Cerebellar cortex (tissue), 1 donor: ENCODE data around the gene DNM3.

Experiments used
- DNase-seq: peaks from one replicate; pipeline ENCODE4 v3.0.0-alpha.2; 2015; ENCODE audit warnings: low spot score

DNM3 gene

DNA sequence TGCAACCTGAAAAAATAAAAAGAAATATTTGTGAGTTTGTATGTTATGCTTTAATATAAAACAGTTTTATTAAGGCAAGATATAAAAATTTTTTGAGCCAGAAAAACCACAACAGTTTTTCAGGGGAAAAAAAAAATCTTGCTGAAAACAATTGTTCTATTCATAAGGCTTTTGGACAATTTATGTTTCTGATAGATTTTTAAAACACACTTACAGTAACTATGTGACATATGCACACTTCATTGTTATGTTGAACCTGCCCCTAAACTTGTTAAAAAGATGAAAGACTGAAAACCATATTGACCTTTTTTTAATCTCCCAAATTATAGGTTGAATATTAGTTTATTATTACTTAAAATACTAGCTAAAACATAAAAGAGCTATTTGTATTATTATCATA lies 299.3 kb downstream of the DNM3 start:
- no peak for DNase-seq

DNA sequence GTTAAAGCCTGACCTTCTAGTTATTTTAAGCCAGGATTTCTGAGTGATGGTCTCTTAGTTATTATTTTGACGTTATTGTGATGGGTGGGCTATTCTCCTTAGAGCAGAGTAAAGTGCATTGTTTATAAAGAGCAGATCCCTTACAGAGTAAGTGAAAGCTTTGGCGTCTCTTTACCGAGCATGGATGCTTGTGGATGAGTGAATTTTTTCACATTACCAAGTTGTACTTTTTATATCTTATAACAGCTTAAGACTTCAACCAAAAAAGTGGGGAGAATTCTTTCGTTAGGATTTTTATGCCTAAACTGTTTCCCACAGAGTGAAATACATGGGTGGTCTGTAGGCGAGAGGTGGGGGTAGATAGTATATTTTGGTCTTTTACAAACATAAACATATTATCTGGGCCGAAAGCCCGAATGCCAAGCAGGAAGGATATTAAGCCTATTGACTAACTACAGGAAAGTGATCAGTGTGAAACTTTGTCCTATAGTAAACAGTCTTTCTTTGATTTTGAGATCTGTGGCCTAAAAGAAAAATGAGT lies 300.1 kb downstream of the DNM3 start:
- no peak for DNase-seq

GRCh38 chr1:172142324-172142723 lies 301.0 kb downstream of the DNM3 start:
- DNase-seq, result no peak

- DNase-seq, result no peak
Observed at GRCh38 chr1:172143384-172144055, 302.2 kb downstream of the DNM3 start.

DNA sequence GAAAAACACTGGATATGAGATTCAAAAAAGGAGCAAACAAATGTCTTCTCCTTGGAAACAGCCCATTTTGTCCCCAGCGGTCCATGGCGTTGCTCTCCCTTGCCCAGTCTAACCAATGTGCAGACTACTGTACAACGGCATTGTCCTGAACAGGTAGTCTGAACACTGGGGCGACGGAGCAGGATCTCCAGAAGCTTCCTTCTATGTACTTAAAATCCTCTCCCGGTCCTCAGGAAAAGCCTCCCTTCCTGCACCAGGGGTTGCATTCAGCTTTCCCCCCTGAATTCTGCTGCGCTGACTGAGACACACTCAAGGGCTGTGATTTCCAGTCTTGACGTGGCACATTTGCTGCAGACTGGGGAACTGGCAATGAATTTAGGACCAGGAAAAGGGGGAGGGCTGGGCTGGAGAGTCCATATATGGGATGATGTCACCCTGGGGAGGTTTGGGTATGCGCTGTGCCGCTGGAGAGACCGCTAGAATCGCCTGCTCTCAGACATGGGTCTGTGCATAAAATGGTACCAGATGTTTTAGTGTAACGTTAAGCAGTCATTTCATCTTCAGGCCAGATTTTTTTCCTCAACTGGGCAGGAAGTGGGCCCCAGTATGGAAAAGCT lies 303.3 kb downstream of the DNM3 start:
- peak; percentile 86 for DNase-seq

- peak; percentile 60 for DNase-seq
Observed at GRCh38 chr1:172145231-172145651, 303.9 kb downstream of the DNM3 start.

DNA sequence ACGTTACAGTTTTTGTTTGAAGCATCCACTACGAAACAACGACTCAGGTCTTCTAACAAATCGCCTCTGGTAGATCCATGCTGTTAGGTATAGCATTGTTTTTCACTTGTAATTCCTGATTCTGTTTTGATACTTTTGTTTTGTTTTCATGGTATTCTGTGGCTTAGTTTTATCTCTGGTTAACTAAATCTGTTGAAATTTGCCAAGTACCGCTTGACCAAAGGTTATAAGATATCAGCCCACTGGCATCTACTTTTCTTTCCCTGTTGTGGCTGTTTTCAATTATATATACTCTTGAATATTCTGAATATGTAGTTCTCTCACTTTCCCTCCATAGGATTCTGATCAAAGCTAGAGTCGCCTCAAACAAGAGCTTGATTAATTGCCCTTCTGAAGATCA lies 304.4 kb downstream of the DNM3 start:
- DNase-seq, result no peak

DNA sequence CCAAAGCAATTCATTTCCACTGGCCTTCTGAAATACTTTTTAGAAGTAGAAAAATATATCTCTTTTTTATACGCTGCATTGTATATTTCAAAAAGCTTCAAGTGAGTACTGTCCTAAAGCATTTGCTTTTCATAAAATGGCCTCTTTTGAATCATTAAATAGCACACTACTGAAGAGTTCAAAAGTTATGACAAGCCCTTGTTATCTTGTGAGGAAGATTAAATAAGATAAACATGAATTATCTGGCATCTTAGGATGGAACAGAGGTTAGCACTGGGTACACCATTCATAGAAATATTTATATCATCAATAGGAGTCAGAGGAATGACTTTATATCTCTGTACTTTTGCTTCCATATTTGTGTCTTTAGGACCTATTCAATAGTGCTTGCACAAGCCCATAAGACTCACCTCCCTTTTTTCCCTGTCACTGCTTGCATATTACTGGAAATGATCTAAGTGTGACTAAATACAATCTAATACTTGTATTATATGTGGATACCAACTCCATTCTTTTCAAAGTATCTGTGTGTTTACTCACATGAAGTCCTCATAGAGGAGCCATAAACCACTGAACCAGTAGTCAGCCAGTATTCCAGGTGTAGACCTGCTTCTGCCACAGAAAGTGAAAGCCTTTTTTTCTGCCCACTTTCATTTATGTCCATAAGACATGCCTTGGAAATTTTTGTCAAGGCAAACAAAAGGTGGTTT lies 305.0 kb downstream of the DNM3 start:
- DNase-seq, result no peak

DNA sequence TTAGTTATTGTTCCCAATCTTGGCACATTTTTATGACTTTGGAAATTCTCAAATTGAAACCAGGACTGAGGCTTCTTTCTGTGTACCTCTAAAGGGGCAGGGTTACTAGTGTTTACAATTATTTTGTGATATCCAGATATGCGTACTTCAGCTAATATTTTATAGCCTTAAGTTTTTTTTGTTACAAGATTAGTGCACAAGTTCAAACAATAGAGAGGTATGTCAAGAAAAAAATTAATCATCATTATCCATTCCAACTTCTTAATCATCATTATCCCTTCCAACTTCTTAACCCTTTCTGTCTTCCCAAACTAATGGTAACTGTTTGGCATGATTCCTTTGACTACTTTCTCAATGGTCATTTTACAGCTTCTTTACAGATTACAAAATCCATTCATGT lies 306.2 kb downstream of the DNM3 start:
- no peak for DNase-seq

DNA sequence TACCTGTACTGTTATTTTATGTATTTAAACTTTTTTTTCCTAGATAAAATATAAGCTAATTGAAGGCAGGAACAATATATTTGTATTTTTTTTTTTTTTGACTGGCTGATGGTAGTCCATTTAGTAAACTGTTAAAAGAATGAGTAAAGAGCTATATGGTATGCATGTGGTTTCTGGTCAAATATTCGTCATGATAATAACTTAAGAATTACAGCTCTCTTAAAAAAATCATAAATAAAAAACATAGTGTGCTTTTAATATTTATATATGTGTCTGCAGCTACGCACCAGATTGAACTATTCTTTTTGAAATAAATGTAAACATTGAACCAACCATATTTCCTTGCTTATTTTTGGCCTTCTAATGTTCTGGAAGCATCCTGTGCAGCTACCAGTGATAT lies 306.9 kb downstream of the DNM3 start:
- DNase-seq, result no peak

GRCh38 chr1:172148707-172149106 lies 307.4 kb downstream of the DNM3 start:
- DNase-seq, result no peak

DNA sequence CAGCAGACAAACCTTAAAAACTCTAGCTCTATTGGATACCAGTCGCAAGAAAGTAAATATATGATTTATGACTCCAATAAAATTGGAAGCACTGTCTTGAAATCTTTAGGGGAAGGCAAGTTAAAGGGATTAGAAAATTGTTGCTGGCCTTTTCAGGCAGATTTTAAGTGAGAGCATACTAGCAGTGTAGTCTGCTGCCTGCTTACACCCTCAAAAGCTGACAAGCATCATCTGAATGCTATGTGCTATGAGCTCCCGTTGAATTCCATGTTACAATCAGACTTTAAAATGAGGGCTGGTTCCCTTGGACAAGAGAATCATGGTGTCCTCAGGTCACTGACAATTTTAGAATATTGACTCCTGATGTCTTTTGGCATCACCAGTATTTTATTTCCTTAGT lies 308.0 kb downstream of the DNM3 start:
- DNase-seq, result no peak

GRCh38 chr1:172154551-172154950 lies 313.3 kb downstream of the DNM3 start:
- no peak for DNase-seq

- no peak for DNase-seq
Observed at GRCh38 chr1:172155766-172156165, 314.5 kb downstream of the DNM3 start.

DNA sequence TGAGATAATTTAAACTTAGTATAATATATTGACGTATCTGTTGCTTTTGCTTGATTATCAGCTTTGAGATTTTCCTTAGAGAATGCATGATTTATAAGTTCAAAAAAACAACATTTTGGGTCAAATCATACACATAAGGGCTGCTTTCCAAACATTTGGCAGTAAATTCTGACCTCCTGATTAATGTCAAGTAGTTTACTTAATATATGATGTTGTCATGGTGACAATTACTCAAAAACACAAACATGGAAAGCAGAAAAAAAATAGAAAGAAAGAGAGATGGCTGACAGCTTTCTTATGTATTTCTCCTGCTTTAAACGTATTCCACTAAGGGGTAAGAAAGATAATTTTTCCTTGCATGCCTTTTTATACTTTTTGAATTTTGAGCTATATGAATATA lies 320.9 kb downstream of the DNM3 start:
- no peak for DNase-seq

GRCh38 chr1:172163498-172164215 lies 322.4 kb downstream of the DNM3 start:
- DNase-seq, result no peak

- DNase-seq, result no peak
Observed at GRCh38 chr1:172165403-172165802, 324.1 kb downstream of the DNM3 start.

DNA sequence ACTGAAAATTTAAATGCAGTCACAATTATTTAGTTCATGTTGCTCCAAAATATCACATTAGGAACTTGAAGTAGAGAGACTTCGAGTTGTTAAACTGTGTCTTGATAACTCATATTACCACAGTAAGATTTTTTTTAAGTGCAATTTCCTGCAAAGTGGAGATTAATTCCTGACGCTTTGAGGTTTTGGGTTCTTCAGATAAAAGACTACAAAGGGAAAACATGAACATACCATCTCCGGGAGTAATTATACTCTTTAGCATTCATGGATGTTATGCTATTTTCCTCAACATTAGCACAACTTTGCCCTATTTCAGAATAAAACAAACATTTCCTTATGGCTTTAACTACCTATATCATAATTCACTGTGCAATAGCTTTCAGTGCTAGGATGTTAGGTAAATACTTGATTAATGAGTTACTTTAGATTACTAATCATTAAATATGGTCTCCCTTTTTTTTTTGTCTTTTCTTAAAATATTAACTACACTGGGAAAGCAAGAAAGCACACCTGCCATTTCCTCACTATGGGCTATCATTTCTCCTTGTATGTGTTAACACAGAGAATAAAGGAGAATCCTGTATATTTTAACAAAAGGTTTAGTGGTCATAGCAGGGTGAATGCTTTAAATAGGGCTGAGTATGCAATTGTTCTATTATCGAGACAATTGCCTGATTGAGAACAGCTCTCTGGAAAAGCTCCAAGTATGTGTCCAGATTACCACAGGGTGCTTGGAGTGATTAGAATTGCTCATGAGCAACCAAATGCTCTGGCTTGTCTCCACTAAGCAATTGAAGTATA lies 326.7 kb downstream of the DNM3 start:
- peak; percentile 79 for DNase-seq

DNA sequence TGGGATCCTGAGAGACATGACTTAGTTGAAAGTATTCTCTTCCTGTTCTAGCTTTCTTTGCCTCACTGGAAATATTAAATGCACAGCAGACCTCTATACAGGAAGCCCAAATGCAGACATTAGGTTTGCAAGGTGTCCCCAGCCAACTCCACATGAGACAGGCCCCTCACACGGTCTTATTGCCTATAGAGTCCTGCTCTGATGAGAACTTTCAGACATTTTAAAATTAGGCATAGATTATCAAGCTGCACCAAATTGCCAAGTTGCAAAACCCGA lies 327.2 kb downstream of the DNM3 start:
- DNase-seq, result no peak

DNA sequence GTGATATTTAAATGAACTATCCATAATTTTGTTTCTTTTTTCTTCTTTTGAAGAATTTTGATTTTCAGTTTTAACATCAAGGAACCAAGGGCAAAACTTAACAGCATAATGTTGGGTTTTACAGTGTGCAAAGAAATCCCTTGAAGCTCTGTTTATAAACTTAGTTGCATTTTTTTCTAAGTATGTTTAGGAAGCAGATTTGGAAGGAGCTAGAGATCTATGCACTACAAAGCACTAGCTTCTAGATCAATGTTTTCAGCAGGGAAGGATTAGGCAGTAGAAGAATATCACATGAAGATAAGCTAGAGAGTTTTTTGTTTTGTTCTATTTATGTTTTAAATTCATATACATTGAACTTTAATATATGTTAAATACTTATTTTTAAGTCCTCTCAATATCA lies 328.5 kb downstream of the DNM3 start:
- no peak for DNase-seq

DNA sequence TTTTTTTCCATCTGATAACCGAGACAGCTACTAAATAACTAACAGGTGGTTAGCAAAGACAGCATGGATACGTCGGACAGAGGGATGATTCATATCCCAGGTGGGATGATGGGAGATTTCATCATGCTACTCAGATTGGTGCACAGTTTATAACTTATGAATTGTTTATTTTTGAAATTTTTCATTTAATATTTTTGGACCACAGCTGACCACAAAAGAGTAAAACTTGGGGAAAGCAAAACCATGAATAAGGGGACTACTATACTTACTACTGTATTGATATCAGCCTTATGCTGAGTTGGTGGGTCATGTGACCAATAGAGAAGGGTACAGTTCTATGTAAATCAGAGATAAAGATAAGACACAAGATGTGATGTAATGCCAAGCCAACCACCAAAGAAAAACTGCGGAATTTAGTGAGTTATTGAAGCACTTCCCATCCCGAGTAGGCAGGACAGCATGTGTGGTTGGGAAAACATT lies 331.1 kb downstream of the DNM3 start:
- no peak for DNase-seq

DNA sequence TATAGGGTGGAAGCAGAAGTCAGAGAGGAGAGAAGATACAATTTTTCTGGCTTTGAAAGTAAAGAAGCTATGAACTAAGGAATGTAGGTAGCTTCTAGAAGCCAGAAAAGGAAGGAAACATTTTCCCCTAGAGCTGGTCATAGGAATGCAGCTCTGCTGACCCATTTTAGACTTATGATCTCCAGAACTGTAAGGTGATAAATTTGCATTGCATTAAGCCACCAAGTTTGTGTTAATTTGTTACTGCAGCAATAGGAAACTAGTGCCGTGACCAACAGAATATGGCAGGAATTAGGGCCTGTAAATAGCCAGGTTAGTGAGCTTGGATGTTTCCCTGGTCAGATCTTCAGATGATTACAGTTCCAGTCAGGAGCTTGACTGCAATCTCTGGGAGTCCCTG lies 334.9 kb downstream of the DNM3 start:
- DNase-seq, result no peak
